Left renal pelvis (tissue), 4 donors: Measurements from ENCODE around the gene ULK1. TPM values are rescaled to one million over a fixed set of nuclear protein-coding genes. Genes with fewer than 3 reads are reported as not detected.
"Not testable (repeated sequence)": the region's sequence is repeated elsewhere in the genome, so short reads cannot be mapped to it uniquely, and the experiment has no call there.

Experiments
- DNase-seq, 4 donors: peaks; one replicate each; pipeline ENCODE4 v3.0.0-alpha.2; 2013; ENCODE audit warnings: low read depth in 4 of 4, low spot score in 3 of 4
- polyA plus RNA-seq, 4 donors: library from polyadenylated mRNA; unstranded; fragments of 120-200 nt; gene quantifications; one replicate each; pipeline ENCODE4 v1.2.1, GENCODE V29; 2013; ENCODE audit not compliant: insufficient read length in 4 of 4

The ULK1 gene
- polyA plus RNA-seq, 4 donors, result 20.6 to 44.0 (median 27.0) TPM

DNA sequence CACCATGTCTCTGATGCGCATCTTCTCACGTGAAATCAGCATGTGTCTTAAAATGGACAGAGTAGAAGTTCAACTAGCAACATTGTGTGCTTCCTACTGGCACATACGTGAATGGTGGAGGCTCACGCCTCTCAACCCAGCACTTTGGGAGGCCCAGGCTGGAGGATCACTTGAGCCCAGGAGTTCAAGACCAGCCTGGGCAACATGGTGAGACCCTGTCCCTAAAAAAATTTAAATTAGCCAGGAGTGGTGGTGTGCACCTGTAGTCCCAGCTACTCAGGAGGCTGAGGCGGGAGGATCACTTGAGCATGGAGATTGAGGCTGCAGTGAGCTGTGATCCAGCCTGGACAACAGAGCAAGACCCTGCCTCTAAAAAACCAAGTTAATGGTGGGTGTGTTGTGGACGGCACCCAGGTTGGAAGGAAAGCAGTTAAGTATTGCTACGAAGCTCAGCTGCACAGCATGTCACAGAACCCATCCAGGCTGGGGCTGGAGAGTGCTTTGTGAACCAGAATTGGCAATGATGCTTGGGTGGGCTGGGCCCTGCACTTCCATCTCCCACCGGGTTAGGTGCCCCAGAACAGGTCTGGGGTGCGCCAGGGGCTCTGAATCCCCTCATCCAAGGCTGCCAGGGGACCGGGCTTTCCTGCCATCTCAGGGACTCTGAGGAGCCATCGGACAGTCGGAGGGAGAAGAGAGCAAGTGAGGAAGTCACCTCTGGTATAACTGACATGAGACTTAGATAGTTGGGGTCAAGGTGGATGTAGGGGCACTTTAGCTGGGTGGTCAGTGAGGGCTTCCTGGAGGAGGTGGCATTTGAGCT lies 33.0 kb upstream of the ULK1 start:
- no peak for DNase-seq

DNA sequence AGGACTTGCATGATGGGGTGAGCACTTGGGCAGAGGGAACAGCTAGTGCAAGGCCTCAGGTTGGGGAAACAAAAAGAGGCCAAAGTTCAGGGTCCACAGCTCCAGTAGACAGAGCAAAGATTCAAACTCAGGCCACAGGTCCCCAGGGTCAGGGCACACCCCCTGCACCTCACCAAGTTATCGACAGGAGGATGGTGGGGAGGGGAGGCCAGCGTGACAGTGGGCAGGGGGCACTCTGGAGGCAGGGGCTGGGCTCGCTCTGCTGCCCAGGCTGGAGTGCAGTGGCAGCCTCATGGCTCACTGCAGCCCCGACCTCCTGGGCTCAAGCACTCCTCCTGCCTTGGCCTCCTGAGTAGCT lies 32.4 kb upstream of the ULK1 start:
- DNase-seq, result no peak

DNA sequence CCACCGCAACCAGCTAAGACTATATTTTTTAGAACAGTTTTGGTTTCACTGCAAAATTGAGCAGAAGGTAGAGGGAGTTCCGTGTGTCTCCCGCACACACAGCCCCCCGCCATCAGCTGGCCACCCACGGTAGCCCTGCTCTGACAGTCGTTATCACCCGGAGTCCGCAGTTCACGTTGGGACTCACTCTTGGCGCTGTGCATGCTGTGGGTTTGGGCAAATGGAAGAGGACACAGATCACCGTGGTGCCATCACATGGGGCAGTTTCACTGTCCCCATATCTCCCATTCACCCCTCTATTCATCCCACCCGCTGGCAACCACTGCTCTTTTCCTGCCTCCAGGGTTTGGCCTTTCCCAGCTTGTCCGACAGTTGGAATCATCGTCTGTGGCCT lies 31.8 kb upstream of the ULK1 start:
- no peak for DNase-seq

DNA sequence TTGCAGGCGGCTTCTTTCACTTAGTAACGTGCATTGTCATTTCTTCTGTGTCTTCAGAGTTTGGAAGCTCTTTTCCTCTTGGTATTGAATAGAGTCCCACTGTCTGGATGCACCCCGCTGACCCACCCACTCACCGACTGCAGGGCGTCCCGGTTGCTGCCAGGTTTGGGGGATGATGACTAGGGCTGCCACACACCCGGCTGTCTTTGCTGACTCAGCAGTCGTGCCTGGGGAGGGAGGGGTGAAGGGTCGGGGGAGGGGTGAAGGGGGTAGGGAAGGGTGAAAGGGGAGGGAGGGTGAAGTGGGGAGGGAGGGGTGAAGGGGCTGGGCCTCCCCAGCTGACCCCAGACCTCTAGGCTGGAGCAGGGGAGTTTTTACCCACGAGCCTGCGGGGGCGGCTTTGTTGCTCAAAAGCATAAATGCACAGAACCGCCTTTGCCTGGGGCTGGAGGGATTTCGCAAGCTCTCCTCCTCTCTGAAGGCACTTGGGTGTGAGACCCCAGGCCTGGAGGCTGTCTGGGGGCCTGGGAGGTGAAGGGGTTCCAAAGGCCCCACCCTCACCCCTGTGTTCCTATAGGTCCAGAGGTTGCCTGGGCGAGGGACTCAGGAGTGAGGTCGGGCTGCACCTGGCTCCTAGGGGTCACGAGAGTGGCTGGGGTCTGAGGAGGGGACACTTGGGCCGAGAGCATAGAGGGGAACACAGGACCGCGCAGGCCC lies 31.3 kb upstream of the ULK1 start:
- no peak for DNase-seq

DNA sequence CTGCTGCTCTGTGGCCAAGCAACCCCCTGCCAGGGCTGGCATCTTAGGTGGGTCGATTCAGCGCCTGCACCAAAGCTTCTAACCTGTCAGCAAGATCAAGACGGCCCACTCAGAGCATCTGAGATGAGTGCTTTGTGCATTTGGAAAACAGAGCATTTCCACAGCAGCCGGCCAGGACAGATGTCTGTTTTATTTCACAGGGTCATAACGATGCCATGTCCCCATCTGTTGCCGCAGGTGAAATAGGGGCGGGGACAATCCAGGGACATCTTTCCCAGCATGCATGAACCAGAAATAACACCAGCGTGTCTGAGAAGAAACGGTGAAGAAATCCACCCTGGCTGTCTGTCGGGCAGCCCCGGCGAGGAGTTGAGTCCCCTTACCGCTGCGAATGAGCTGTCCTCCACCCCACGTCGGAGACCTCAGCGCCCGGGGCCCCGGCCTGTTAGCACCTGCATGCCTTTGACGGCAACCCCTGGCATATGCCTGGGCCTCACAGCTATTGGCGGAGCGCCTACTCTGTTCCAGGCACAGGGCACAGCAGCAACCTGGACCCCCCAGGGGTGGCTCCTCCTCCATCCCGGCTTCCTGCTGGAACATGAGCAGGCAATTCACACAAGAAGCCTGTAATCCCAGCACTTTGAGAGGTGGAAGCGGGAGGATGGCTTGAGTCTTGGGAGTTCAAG lies 30.6 kb upstream of the ULK1 start:
- DNase-seq, result no peak

DNA sequence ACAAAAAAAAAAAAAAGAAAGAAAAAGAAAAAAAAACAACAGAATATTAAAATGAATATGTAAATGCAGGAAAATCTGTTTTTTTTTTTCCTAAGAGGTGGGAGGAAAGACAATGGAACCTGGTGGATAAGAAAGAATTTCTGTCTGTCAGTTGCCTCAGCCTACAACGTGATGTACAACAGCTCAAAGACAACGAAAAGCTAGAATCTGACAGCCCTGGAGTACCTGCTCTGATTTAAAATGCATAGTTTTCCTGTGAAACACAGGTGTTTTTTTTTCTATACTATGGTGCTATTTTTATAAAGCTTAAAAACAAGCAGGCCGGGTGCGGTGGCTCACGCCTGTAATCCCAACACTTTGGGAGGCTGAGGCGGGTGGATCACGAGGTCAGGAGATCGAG lies 30.0 kb upstream of the ULK1 start:
- no peak for DNase-seq

DNA sequence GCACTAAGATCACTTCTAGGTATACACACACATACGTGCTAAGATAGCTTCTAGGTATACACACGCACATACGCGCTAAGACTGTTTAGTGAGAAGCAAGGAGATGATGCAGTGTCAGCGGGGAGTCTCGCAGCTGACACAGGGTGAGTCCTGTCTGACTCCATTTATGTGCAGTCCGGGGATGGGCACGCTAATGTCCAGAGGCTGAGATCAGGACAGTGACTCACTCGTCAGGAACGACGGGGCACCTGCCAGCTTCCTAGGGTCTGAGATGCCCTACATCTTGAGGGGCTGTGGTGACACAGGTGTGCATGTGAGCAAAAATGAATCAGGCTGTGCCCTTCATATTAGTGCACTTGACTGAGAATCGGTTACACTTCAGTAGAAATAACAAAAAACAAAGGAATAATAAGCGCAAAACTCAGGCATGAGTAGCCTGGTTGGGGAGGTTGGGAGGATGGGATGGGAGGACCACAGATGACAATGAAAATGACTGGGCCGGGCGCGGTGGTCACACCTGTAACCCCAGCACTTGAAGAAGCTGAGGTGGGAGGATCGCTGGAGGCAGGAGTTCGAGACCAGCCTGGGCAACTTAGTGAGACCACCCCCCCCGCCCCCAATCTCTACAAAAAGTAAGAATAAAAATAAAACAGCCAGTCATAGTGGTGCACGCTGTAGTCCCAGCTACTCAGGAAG lies 29.1 kb upstream of the ULK1 start:
- DNase-seq, result no peak

DNA sequence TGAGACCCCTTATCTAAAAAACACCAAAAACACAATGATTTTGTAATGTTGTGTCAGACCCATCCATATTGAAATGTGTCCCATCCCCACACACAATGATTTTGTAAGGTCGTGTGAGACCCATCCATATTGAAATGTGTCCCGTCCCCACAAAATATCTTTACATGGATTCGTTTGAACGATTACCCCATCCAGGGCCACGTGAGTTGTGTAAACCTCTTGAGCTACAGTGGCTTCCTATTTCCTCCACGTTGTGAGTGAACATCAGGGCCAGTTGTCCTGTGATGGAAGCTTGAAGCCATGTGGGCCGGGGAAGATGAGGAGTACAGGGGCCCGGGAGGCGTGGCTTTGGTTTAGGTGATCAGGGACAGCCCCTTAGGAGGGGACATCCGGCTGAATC lies 27.0 kb upstream of the ULK1 start:
- DNase-seq, result no peak

DNA sequence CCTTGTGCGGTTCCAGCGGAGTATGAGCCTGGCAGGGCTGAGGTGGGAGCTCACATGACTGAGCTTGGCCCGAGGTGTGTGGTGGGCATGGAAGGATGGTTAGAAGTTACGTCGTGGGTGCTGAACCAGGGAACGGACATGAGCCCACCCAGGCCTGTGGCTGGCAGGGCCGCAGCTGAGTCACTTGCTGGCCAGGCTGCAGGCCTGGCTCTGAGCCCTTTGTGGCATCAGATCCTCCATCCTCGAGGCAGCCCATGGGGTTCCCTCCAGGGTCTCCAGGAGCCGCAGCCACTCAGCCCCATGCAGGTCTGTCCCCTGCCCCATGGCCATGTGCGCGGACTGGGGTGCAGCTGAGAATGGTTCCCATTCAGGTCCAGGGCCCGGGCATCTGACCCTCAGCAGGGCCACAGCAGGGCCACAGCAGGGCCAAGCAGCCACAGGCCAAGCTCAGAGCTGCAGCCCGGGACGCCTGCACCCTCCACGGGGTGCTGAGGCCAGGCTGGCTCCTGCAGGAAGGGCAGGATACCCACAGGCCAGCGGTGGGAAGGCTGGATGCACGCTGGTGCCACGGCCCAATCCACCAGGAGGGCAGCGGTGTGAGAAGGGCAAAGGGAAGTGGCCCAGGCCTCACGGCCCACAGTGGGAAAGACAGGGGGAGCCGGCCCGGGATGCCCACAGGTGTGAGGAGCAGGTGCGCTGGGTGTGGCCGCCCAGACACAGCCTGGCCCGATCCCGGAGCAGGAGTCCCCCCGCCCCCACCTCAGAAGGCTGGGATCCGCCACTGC lies 26.3 kb upstream of the ULK1 start:
- DNase-seq, result no peak

DNA sequence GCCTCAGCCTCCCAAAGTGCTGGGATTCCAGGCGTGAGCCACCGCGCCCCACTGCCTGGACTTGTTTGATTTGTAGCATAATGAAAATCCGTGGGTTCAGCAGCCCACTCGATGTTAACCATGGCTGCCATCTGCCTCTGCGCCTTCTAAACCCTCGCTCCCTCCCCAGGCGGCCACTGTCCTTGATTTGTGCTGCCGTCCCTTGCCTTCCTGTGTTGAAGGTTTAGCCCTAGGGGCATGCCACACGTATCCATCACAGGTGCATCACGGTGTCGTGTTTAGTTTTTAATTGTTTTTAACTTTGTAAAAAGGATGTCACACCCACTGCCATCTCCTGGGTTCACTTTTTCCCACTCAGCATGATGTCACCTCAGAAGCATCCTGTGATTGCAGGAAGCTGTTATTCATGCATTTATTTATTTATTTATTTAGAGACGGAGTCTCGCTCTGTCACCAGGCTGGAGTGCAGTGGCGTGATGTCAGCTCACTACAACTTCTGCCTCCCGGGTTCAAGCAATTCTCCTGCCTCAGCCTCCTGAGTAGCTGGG lies 24.5 kb upstream of the ULK1 start:
- DNase-seq, result no peak

DNA sequence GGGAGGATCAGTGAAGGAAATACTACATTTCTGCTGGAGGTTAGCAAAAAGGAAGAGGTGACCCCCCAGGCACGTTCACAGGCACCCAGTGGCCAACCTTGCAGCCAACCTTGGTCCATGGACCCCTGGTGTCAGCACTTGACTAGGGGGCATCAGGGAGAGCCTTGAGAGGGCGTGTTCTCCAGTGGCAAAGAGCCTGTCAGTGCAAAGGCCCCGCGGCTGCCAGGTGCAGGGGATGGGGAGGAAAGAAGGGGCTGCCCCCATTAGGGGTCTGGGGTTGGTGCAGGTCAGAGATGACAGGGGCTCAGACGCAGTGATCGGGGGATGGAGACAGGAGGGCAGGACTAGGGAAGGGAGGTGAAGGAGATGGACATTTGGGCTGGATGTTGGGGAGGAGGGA lies 22.7 kb upstream of the ULK1 start:
- DNase-seq, result no peak

DNA sequence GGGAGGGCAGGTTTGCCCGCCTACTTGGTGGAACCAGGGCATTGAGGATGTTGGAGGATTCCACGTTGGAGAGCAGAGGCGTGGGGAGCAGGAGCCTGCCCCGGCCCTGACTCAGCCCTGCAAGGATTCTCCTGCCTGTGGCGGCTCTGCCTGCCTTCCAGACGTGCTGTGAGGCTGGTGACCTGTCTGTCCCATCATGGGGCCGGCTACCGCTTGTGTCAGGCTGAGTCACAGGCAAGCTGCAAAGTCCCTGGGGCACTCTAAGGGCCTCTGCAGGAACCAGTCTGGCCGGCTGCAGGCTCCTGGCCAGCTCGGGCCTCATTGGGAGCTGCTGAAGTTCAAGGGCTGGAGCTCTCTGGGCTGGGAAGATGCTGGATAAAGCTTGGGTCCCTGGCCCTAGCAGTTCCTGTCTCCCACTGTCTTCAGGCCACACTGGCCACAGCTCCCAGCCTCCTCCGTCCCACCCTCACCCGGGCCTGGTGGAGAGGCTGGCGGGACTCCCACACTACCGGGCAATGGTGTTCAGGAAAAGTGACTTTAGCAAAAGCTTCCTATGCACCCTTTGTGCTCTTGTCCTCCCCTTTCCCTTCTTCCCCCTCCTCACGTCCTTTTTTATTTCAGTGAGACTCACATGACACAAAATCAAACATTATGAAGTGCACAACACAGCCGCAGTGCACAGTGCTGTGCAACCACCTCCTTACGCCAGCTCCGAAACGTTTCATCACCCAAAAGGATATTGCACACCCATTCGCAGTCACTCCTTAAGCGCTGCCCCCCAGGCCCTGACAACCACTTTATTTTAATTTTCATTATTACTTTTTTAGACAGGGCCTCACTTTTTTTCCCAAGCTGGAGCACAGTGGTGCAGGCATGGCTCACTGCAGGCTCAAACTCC lies 22.0 kb upstream of the ULK1 start:
- DNase-seq, result no peak

DNA sequence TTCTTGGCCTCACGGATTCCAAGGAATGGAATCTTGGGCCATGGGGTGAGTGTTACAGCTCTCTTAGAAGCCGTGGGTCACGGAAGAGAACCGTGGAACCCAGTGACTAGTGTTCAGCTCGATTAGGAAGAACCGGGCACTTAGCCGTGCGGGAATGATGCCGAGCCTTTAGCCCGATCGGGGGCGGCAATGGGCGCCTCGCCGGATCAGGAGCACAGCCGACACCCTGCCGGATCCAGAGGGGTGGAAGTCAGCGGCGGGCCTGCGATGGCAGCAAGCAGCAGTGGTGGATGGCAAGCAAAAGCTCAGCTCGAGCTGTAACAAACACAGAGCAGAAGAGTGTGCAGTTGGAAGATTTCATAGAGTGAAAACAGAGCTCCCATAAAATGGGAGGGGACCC lies 21.1 kb upstream of the ULK1 start:
- DNase-seq, result no peak

DNA sequence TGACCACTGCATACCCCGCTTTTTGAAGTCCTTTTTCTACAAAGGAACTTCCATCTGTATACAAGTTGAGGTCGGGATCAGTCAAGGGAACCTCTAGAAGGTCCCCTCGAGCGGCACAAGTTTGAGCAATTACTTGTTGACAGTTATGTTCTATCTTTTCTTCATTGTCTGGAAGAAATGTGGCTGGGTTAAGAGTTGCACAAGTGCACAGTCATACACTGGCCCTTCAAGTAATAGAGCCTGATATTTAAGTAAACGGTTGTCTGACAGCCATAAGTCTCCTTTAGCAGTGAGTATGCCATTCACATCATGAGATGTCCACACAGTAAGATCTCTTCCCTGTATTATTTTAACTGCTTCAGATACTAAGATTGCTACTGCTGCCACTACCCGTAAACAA lies 19.4 kb upstream of the ULK1 start:
- not testable (repeated sequence) for DNase-seq

DNA sequence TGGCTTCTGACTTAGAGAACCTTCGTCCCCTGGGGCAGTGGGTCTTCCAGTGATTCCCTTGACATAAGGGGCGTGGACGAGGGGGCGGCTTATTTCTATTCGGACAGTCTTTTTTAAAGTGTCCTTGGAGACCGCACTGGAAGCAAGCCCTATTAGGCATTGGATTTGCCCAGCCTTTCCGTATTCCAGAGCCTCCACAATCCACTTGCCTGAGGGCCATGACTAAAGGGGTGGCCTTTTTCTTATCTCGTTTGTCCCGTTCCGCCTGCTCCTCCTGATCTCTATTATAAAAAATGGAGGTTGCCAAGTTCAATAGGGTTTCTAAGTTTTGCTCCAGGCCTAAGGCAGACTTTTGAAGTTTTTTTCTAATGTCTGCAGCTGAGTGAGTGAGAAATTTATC lies 17.2 kb upstream of the ULK1 start:
- not testable (repeated sequence) for DNase-seq

DNA sequence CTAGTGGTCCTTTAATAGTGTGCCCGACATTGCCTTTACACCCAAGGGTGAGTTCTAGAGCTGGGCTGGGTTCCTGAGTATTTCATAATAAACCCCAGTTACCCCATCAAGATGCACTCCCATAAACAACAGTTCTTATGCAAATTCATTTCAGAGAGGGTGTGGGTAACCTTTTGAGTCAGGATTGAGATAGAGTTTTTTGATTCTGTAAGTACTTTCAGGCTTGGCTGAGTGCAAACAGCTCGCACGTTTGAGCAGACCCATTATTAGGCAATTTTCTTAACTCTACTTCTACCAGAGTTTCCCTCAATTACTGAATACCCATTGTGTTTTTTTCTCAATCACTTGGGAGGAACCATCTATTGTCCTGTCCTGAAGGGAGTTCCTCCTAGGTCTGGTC lies 16.0 kb upstream of the ULK1 start:
- DNase-seq, result not testable (repeated sequence)

DNA sequence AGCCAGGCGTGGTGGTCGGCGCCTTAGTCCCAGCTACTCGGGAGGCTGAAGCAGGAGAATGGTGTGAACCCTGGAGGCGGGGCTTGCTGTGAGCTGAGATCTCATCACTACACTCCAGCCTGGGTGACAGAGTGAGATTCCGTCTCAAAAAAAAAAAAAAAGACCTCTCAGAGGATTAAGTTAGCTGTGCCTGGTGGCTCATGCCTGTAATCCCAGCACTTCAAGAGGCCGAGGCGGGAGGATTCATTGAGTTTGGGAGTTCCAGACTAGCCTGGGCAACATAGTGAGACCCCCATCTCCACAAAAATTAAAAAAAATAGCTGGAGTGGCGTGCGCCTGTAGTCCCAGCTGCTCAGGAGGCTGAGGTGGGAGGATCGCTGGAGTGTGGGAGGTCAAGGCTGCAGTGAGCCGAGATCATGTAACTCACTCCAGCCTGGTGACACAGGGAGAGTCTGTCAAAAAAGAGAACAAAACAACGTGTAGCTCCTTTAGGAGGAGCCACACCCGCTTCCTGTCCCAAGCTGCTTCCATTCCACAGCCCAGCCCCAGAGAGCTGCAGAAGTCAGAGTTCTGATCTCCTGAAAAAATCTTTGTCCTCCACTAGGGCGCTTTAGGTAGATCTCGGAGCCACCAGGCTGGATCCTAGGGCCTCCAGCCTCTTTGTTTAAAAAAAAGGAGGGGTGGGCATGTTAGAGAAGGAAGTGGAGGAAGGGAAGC lies 11.5 kb upstream of the ULK1 start:
- DNase-seq, result no peak

DNA sequence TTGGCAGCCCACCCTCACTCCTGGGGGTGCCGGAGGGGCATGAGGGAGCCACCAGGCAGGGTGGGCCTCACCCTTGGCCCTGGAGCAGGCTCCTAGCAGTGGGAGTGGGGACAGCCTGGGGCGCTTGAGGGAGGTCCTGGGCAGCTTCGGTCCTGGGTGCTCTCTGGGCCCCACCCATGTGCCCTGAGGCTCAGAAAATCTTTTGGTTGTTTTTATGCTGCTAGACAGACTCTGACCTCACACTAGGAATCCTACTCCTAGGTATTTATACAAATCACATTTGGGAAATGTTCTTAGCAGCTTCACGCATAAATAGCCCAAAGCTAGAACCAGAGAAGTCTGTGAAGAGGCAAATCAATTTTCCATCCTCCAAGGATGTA lies 10.9 kb upstream of the ULK1 start:
- no peak for DNase-seq
